Measurements from ENCODE around the gene PPOX.

DNA sequence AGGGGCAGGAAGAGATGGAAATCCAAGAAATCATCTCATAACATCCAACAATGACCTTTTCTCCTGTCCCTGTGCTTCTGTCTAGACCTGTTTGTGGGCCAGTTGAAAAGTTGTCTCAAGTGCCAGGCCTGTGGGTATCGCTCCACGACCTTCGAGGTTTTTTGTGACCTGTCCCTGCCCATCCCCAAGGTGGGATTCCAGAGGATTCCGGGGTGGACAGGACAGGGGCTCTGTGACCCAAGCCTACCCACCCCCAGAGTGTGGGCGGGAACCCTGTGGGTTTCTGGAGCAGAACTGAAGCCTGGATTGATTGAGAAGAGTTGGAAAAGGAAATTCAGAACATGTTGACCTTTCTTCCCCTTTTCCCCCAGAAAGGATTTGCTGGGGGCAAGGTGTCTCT lies 2.4 kb upstream of the PPOX start:
- TF ChIP-seq CTCF (IDR thresholded peaks at IDR 0.05) (no peak), ZFX (IDR thresholded peaks at IDR 0.05; ENCODE audit: borderline replicate concordance) (no peak)
